ENCODE data around the gene GNG8.
A peak's percentile ranks its signal among the peaks of the same experiment; 100 is the strongest.

GNG8 gene

DNA sequence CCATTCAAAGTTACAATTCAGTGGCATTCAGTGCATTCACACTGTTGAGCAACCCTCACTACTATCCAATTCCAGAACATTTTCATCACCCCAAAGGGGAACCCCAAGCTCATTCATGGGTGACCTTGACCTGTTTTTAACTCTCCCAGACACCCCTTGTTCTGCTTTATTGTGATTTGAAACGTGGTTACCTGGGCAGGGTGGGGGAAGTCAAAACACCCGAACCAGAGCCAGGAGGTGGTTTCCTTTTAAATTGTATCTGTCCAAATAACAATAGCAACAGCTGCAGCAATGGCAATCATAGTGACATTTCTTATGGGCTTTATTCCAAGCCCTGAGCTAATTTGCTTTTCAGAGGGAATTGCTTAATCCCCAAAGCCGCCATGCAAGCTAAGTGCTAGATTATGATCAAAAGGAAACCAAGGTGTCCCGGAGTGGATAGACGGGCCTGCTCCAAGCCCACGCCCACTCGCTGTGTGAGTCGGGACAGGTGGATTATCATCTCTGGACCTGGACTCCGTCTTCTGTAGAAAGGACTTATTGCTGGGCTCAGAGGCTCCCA is 17.3 kb downstream of the GNG8 start:
- DNase-seq (ENCODE audit: low read depth in 2 of 2), result no peak

DNA sequence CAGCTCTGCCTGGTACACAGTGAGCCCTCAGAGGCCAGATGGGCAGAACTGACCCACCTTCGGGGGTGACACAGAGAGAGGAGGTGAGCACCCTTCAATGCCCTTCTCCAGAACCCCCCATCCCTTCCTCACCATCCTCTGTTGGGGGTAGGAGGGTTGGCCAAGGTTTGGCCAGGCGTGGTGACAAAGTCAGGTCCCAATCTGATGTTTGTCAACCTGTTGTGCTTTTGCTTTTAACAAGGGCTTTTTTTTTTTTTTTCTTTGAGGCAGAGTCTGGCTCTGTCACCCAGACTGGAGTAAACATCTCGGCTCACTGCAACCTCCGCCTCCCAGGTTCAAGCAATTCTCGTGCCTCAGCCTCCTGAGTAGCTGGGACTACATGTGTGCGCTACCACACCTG is 18.4 kb downstream of the GNG8 start:
- no peak for DNase-seq (ENCODE audit: low read depth in 2 of 2)

DNA sequence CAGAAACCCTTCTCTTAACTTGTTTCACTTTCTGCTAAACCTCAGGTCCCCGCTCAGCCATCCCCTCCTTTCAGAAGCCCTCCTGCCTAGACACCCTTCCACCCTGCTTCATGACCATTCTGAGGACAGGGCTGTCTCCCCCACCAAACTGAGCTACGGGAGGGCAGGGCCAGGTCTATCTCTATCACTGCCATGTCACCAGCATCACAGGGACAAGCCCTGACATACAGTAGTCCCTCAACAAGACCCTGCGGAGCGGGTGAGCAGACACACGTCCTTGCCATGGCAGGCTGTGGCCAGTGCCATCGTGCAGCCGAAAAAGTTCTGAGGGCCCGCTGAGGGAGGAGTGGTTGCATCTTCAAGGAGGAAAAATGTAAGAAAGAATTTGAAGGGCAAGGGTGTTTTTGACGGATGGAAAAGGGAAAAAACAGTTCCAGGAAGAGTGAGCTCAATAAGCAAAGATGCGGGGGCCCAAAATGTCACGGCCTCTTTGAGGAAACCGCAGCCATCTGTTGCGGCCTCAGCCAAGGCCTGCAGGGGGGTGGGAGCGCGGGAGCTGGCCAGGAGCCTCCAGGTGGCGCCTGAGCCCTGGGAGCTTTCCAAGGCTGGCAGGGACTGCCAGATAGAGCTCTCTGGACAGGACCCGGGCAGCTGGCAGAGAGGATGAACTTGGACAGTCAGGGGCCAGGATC is 19.2 kb downstream of the GNG8 start:
- DNase-seq (ENCODE audit: low read depth in 2 of 2), result no peak

DNA sequence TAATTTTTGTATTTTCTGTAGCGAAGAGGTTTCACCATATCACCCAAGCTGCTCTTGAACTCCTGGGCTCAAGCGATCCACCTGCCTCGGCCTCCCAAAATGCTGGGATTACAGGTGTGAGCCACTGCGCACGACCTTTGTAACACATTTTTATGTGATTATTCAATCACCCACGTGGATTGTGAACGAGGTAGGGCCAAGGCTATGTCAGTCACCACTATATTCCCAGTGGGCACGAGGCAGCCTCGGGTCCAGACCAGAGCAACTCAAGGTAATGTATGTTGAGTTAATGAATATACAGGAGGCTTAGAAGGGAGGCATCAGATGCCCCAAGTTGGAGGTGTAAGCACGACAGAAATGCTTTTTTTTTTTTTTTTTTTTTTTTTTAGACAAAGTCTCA is 20.0 kb downstream of the GNG8 start:
- DNase-seq (ENCODE audit: low read depth in 2 of 2), result no peak

DNA sequence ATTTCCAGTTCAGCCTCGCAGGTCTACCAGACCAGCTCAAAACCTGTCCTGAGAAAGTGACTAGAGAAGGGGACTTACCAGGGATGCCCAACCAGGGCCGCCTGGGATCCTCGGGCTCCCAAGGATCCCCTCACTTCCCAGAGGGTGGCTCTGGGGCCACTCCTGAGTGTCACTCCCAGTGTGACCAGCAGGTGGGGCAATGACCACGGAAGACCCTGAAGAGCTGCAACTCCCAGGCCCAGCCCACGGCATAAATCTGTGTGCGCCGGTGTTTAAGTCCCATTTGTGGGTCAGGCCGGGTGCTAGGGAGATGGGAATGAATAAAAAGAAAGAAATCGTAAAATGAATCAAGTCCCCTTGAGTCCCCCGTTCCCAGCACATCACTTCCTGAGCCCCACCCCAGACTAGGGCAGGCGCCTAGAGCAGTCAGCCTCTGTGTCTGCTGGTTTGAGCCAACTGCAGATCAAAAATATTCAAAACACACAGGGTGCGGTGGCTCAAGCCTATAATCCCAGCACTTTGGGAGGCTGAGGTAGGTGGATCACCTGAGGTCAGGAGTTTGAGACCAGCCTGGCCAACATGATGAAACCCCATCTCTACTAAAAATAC is 21.8 kb downstream of the GNG8 start:
- peak; percentile 56 to 64 for DNase-seq (ENCODE audit: low read depth in 2 of 2)

DNA sequence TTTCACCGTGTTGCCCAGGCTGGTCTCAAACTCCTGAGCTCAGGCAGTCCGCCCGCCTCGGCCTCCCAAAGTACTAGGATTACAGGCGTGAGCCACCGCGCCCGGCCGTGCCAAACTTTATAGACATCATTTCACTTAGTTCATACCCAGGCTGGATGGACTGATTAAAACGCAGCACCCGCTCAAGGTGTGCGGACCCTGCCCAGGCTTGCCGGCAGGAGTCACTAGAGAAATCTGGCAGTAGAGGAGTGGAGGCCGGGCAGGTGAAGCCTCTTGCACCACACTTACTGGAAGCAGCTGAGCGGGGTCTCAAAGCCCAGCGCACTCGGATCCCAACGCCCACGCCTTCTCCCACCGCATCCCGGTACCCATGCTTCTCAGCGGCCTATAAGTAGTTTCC is 22.5 kb downstream of the GNG8 start:
- no peak for DNase-seq (ENCODE audit: low read depth in 2 of 2)

DNA sequence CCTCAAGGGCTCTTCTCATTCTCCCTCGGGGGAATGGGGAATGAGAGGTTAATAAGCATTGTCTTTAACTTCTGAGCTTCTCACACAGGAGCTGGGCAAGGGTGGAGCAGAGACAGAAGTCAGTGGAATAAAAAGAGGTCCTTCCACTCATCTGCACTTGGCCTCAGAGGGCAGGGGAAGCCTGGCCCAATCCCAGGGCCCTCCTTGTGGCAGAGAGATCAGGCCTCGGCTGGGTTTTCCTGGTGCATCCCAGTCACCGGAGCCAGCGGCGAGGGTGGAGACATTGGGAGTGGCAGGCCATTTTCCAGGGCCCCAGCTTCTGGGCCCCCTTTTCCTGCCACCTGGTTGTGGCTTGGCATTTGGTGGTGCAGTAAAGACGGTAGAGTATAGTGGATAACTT is 24.2 kb downstream of the GNG8 start:
- DNase-seq (ENCODE audit: low read depth in 2 of 2), result no peak

DNA sequence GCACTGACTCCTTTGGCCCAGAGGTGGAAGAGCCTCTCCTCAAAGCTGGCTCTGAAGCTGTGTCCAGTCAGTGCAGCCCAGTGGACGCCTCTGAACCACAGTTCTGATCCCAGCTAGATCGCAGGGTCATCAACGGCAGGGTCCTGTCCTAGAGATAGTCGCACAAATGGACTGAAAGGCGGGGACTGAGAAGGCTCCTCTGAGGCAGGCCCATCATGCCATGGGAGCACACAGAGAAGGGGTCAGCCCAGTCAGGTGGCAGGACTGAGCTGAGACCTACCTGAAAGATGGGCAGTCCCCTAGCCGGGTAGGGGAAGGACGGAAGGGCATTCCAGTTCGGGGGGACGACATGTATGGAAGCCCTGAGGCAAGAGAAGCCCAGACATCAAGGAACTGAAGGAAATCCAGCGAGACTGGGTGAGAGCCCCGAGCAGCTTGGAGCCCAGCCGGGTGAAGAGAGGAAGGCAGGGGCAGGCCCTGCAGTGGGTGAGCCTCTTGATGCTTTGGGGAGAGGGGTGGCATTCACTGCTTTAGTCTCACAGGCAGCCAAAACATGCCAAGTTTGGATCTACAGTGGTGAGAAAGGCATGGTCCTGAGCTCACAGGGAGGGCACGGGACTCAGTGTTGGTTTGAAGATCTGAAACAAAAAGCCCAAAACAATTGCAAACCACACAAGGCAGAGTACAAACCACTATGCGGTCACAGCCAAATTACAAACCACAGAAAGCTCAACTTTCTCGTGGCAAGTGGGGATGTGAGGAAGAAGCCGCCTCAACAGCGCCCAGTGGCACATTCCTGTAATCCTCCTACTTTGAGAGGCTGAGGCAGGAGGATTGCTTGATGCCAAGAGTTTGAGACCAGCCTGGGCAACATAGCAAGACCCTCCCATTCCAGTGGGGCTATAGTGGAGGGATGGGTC is 24.9 kb downstream of the GNG8 start:
- DNase-seq (ENCODE audit: low read depth in 2 of 2), result no peak

DNA sequence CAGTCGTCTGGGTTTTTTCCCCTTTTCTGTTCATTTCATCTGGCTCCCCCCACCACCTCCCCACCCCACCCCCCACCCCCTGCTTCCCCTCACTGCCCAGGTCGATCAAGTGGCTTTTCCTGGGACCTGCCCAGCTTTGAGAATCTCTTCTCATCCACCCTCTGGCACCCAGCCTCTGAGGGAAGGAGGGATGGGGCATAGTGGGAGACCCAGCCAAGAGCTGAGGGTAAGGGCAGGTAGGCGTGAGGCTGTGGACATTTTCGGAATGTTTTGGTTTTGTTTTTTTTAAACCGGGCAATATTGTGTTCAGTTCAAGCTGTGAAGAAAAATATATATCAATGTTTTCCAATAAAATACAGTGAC is 25.6 kb downstream of the GNG8 start:
- no peak for DNase-seq (ENCODE audit: low read depth in 2 of 2)

DNA sequence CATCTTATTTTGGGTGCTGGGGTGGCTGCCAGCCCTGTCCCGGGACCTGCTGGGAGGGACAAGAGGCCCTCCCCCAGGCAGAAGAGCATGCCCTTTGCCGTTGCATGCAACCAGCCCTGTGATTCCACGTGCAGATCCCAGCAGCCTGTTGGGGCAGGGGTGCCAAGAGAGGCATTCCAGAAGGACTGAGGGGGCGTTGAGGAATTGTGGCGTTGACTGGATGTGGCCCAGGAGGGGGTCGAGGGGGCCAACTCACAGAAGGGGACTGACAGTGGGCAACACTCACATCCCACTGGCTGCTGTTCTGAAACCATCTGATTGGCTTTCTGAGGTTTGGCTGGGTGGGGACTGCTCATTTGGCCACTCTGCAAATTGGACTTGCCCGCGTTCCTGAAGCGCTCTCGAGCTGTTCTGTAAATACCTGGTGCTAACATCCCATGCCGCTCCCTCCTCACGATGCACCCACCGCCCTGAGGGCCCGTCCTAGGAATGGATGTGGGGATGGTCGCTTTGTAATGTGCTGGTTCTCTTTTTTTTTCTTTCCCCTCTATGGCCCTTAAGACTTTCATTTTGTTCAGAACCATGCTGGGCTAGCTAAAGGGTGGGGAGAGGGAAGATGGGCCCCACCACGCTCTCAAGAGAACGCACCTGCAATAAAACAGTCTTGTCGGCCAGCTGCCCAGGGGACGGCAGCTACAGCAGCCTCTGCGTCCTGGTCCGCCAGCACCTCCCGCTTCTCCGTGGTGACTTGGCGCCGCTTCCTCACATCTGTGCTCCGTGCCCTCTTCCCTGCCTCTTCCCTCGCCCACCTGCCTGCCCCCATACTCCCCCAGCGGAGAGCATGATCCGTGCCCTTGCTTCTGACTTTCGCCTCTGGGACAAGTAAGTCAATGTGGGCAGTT is 26.2 kb downstream of the GNG8 start:
- no peak for DNase-seq (ENCODE audit: low read depth in 2 of 2)

DNA sequence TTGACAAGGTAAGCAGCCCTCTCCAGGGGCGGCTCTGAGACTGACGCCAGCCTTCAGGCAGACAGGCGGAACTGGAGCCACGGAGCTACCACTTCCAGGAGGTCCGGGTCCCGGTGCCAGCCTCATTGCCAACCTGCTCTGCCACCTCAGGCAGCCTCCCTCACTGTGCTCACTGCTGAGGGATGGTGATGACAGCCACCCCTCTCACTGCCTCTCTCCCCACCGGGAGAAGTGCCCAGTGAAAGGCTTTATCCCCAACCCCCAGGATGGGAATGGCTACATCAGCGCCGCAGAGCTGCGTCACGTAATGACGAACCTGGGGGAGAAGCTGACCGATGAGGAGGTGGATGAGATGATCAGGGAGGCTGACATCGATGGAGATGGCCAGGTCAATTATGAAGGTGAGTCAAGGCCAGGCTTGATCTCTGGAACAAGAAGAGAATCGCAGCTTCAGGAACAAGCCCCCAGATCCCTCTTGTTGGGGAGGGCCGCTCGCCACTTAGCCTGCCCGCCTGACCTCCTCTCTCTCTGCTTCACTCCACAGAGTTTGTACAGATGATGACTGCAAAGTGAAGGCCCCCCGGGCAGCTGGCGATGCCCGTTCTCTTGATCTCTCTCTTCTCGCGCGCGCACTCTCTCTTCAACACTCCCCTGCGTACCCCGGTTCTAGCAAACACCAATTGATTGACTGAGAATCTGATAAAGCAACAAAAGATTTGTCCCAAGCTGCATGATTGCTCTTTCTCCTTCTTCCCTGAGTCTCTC is 27.2 kb downstream of the GNG8 start:
- DNase-seq (ENCODE audit: low read depth in 2 of 2), result no peak

DNA sequence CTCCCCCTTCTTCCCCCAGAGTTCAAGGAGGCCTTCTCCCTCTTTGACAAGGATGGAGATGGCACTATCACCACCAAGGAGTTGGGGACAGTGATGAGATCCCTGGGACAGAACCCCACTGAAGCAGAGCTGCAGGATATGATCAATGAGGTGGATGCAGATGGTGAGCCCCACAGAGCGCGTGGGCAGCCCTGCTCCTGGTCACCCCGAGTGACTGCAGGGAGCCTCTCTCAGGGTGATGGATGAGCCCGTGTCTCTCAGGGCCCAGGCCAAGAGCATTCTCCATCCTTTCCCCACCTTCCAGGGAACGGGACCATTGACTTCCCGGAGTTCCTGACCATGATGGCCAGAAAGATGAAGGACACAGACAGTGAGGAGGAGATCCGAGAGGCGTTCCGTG is 27.8 kb downstream of the GNG8 start:
- DNase-seq (ENCODE audit: low read depth in 2 of 2), result no peak

DNA sequence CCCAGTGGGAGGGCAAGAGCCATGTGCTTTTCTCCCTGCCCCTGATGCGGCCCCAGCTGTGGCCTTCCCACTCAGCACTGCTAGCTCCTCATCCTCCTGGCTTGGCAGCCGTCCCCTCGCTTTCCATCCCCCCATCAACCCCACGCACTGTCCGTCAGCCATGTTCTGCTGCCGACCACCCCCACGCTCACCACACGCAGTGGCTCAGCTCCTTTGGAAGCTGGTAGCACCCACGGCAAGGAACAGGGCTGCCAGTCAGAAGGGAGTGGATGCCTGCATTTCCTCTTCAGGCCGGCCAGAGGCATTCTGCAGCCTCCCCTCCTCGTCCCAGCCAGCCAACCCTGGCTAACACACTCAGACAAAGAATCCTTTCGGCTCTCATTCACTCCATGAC is 28.6 kb downstream of the GNG8 start:
- no peak for DNase-seq (ENCODE audit: low read depth in 2 of 2)

DNA sequence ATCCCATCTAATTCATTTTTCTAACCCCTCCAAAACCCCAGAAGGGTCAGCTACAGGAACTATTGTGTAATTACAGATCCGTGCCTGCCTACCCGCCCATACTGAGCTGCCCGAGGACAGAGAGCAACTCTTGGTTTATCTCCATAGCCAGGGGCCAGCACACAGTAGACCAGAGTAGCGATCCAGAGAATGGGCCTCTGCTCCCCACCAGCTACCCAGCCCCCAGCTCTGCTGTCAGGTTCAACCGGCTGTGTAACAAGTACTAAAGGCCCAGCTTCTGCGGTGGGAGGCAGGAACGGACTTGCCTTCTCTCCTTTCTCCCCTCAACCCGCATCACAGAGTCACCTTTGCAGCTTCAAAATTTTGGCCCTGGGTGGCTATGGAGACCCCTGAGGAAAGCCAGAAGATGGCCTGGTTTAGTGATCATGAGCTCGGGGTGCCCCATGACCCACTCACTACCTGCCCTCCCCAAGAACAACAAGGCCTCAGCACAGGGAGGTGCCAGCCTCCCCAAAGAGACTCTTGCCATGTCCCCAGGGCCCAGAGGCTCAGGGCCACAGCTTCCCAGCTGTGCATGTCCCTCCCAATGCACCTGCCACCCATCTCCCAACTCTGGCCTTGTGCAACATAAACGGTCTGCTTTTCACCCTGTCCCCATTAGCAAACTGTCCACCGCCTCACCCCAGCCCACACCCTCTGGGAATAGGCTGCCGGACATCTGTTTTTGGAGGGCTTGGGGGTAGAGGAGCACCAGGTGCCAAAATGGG is 29.1 kb downstream of the GNG8 start:
- DNase-seq (ENCODE audit: low read depth in 2 of 2), result no peak

DNA sequence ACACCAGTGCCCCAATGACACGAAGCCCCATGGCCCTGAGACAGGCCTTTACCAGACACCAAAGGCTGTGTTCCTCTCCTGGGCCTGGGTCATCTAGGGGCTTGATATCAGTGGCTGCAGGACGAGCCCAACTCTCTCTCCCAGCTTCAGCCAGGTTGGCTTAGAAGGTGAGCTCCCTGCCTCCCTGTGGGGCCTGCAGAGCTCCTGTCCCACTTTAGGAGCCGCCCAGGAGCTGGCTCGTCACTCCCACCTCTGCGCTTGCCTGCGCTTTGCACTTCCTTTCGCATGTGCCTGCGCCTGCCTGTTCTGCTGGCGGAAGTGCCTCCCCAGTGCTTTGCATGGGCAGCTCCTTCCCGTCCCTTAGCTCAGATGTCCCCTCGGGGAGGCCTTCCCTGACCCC is 30.0 kb downstream of the GNG8 start:
- DNase-seq (ENCODE audit: low read depth in 2 of 2), result no peak

DNA sequence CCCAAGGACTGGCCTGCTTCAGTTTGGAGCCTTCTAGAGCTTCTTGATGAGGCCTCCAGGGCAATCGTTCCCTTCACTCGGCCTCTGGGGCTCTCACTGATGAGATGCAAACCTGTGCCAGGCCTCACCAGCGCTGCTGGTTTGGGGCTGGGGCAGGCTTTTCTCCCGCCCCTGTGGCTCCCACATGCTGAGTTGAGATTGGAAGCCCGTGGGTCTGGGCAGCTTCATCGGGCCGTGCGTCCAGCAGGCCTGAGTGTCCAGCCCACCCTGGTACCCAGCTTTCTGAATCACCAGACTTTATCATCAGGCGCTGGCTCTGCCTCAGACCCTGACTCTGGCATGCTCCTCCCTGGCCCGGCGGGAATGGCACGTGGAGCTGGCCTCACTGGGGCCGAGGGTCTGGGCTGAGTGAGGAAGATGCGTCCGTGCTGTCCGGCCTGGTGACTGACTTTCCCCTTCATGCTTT is 30.6 kb downstream of the GNG8 start:
- DNase-seq (ENCODE audit: low read depth in 2 of 2), result no peak

DNA sequence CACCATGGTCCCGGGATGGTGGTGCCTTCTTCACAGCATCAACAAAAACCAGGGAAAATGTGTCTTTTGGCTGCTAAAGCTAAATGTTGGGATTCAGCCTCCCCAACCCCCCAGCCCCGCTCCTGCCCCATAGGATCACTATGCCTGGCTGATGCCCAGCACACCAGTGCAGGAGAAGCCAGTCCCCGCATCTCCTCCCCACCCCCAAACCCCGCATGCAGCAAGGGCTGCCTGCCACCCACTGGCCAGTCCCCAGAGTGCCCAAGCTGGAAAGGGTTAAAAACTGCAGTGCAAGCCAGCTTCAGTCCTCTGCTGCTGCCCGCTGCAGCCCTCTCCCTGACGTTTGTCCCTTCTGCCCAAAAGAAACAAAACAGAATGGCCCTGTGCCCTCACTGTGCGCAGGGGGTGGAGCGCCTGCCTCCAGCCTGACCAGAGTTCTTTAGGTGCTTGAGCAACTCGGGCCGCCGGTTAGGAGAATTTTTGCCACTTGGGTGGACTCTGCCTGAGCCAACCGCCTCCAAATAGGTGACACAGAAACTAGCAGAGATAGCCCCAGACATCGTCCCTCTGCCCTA is 31.1 kb downstream of the GNG8 start:
- DNase-seq (ENCODE audit: low read depth in 2 of 2), result no peak

DNA sequence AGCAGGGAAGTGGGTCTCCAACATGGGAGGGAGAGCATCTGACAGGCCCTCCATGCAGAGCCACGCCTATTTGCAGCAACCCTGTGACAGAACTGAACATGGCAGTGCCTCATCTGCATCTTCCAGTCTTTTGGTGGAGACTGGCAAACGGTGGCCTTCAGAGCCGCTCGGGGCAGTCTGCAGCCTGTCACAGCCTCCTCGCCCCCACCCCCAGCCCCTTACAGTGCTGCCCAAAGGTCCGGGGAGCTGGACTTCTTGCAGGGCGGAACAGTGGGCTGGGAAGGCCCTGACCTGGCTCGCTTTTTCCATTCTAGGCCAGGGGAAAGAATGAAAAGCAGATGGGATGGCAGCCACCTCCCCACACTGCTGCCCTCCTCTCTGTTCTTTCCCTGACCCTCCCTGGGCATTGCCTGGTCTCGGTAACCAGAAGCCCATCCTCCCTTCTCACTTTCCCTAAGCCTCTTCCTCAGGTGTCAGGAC is 32.2 kb downstream of the GNG8 start:
- DNase-seq (ENCODE audit: low read depth in 2 of 2), result no peak

DNA sequence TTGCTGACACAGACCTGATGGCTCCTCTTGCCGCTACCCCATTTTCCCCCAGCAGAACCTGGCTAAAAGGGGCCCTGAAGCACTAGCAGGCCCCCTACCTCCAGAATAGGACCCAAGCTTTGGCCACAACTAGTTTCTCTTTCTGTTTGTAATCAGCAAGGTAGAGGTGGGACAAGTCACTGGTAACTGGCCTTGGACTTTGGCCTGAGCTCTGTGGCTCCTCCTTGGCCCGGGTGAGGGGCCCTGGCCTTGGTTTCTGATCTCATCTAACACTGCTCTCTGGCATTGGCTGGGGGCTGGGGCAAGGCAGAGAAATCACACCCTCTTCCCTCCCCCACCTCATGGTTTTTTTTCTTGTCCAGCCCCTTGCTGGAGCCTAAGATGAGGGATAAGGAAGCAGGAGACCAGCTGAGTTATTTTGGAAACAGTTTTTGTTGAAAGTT is 32.8 kb downstream of the GNG8 start:
- DNase-seq (ENCODE audit: low read depth in 2 of 2), result no peak
